GM19043 (cell line): ENCODE results near the gene PNLIPRP1.

Experiments
- ATAC-seq: cut with Tn5 transposase; IDR thresholded peaks from one replicate; pipeline ENCODE4 v1.9.1; 2021; ENCODE audit warnings: low read depth; ENCODE audit not compliant: unreplicated experiment

The PNLIPRP1 gene

GRCh38 chr10:116629340-116629739 is 38.6 kb downstream of the PNLIPRP1 start:
- no peak for ATAC-seq

GRCh38 chr10:116630020-116630419 is 39.3 kb downstream of the PNLIPRP1 start:
- no peak for ATAC-seq

GRCh38 chr10:116631871-116632295 is 41.1 kb downstream of the PNLIPRP1 start:
- no peak for ATAC-seq

GRCh38 chr10:116632596-116633215 is 41.9 kb downstream of the PNLIPRP1 start:
- no peak for ATAC-seq

GRCh38 chr10:116633216-116633600 is 42.4 kb downstream of the PNLIPRP1 start:
- no peak for ATAC-seq

GRCh38 chr10:116634126-116634975 is 43.6 kb downstream of the PNLIPRP1 start:
- no peak for ATAC-seq

GRCh38 chr10:116636385-116636784 is 45.6 kb downstream of the PNLIPRP1 start:
- ATAC-seq: no peak

- ATAC-seq: no peak
Measured at GRCh38 chr10:116636976-116637375, 46.2 kb downstream of the PNLIPRP1 start.

- ATAC-seq: no peak
Measured at GRCh38 chr10:116637830-116638229, 47.1 kb downstream of the PNLIPRP1 start.

- no peak for ATAC-seq
Measured at GRCh38 chr10:116646502-116646901, 55.7 kb downstream of the PNLIPRP1 start.

GRCh38 chr10:116648903-116649302 is 58.1 kb downstream of the PNLIPRP1 start:
- no peak for ATAC-seq

- no peak for ATAC-seq
Measured at GRCh38 chr10:116653885-116654284, 63.1 kb downstream of the PNLIPRP1 start.

GRCh38 chr10:116654816-116655215 is 64.1 kb downstream of the PNLIPRP1 start:
- ATAC-seq: no peak

- ATAC-seq: no peak
Measured at GRCh38 chr10:116655568-116655967, 64.8 kb downstream of the PNLIPRP1 start.

- ATAC-seq: no peak
Measured at GRCh38 chr10:116656044-116656443, 65.3 kb downstream of the PNLIPRP1 start.

- no peak for ATAC-seq
Measured at GRCh38 chr10:116657863-116658551, 67.2 kb downstream of the PNLIPRP1 start.
